PC-3 (cell line): ENCODE measurements around the gene VCAN. TPM values are rescaled to one million over a fixed set of nuclear protein-coding genes. Genes with fewer than 3 reads are reported as not detected.

ENCODE experiments used
- ATAC-seq: fragments of 200-7000 bp; cut with Tn5 transposase; 2 replicates; pipeline ENCODE4 v1.9.1; 2020; ENCODE audit warnings: mild to moderate bottlenecking, moderate library complexity
- BruUV-seq: library from RNA; stranded (reverse); fragments of 400-500 nt; replicated peaks from 2 replicates; lab custom pipeline; 2021; lab: Mats Ljungman, UMichigan
- CTCF ChIA-PET: fragments of 300-600 bp; sonication (Branson Sonifier 250); formaldehyde crosslinking; loops from one replicate; lab custom pipeline; 2022; ENCODE audit warnings: antibody characterized with exemption; lab: Charles Lee
- POLR2A ChIA-PET: fragments of 300-600 bp; sonication (Branson Sonifier 250); formaldehyde crosslinking; loops from one replicate; lab custom pipeline; 2022; ENCODE audit warnings: antibody characterized with exemption; ENCODE audit not compliant: unreplicated experiment; lab: Charles Lee
- DNase-seq: peaks from one replicate; pipeline ENCODE4 v3.0.0-alpha.2; 2015
- H2AFZ ChIP-seq: fragments of 300-600 bp; sonication (generic); 2 replicates; pipeline ENCODE4 v1.6.0; 2016; ENCODE audit warnings: antibody characterized with exemption, low read length
- H3F3A ChIP-seq: fragments of 300-600 bp; sonication (generic); one replicate; pipeline ENCODE4 v1.6.0; 2017; ENCODE audit warnings: antibody characterized with exemption, low read length, control low read depth, mild to moderate bottlenecking; ENCODE audit not compliant: unreplicated experiment
- H3K27ac ChIP-seq: fragments of 300-600 bp; sonication (generic); 2 replicates; pipeline ENCODE4 v1.5.1; 2016; ENCODE audit warnings: mild to moderate bottlenecking, low read length
- H3K27me3 ChIP-seq: fragments of 300-600 bp; sonication (generic); 2 replicates; pipeline ENCODE4 v1.6.1; 2016; ENCODE audit warnings: low read length, mixed read lengths
- H3K36me3 ChIP-seq: fragments of 300-600 bp; sonication (generic); 2 replicates; pipeline ENCODE4 v1.6.1; 2016; ENCODE audit warnings: low read depth, mixed run types, low read length, mixed read lengths
- H3K4me1 ChIP-seq: fragments of 300-600 bp; sonication (generic); 2 replicates; pipeline ENCODE4 v1.5.1; 2016; ENCODE audit warnings: low read length; ENCODE audit not compliant: insufficient read depth
- H3K4me2 ChIP-seq: fragments of 300-600 bp; sonication (generic); 2 replicates; pipeline ENCODE4 v1.6.0; 2016; ENCODE audit warnings: low read length
- H3K4me3 ChIP-seq: fragments of 300-600 bp; sonication (generic); 2 replicates; pipeline ENCODE4 v1.5.1; 2016; ENCODE audit warnings: mild to moderate bottlenecking, low read length, mixed read lengths
- H3K79me2 ChIP-seq: fragments of 300-600 bp; sonication (generic); 2 replicates; pipeline ENCODE4 v1.6.1; 2017; ENCODE audit warnings: low read length, mixed read lengths
- H3K9ac ChIP-seq: fragments of 300-600 bp; sonication (generic); 2 replicates; pipeline ENCODE4 v1.6.0; 2016; ENCODE audit warnings: mild to moderate bottlenecking, low read length
- H3K9me2 ChIP-seq: fragments of 300-600 bp; sonication (generic); replicated peaks from 2 replicates; pipeline ENCODE4 v1.6.1; 2016; ENCODE audit warnings: mixed run types, low read length, mixed read lengths
- H3K9me3 ChIP-seq: fragments of 300-600 bp; sonication (generic); 2 replicates; pipeline ENCODE4 v1.6.1; 2016; ENCODE audit warnings: low read length, mixed read lengths
- H4K20me1 ChIP-seq: fragments of 300-600 bp; sonication (generic); 2 replicates; pipeline ENCODE4 v1.6.1; 2016; ENCODE audit warnings: low read length, mixed read lengths
- EZH2 ChIP-seq: fragments of 300-600 bp; sonication (generic); IDR thresholded peaks from one replicate; pipeline ENCODE4 v1.6.1; 2017; ENCODE audit warnings: antibody characterized with exemption, mild to moderate bottlenecking, low read length; ENCODE audit not compliant: unreplicated experiment
- EZH2phosphoT487 ChIP-seq: fragments of 300-600 bp; sonication (generic); IDR thresholded peaks from 2 replicates; pipeline ENCODE4 v1.6.1; 2018; ENCODE audit warnings: mild to moderate bottlenecking, antibody characterized with exemption, low read length, borderline replicate concordance
- intact Hi-C: fragments of 100-400 bp; cut with micrococcal nuclease; formaldehyde crosslinking; loops from 2 replicates; pipeline ENCODE4 v1.9.0; 2023
- total RNA-seq: library from RNA; depleted of rRNA; stranded (reverse); fragments of >200 nt; gene quantifications from 2 replicates; pipeline ENCODE4 v1.2.3, GENCODE V29; 2014
- TF ChIP-seq, protein P1 (sequence below): fragments of 300-600 bp; sonication (generic); conservative IDR thresholded peaks from 2 replicates; pipeline ENCODE4 v1.5.1; 2017; ENCODE audit warnings: antibody characterized with exemption, low read depth, mild to moderate bottlenecking, low read length

The VCAN gene
- total RNA-seq, 1 experiment from 2014 or later: 6.2 TPM

DNA sequence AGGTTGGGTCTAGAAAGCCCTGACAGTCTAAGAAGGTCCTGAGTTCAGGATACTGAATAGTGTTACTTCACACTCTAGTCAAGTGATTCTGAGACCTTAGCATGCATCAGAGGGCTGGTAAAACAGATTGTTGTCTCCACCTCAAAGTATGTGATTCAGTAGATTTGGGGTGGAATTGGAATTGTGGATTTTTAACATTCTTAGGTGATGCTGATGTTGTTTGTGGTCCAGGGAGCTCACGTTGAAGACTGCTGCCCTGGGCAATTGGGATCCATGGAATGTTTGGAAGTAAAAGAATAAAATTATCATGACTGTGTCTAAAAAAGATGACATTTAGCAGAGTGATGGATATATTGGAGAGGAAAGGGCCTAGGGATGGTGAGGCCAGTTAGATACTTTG, 75.6 kb downstream of the VCAN start:
- no peak for TF ChIP-seq EZH2phosphoT487
- no peak for TF ChIP-seq EZH2
- TF ChIP-seq, protein P1, sequence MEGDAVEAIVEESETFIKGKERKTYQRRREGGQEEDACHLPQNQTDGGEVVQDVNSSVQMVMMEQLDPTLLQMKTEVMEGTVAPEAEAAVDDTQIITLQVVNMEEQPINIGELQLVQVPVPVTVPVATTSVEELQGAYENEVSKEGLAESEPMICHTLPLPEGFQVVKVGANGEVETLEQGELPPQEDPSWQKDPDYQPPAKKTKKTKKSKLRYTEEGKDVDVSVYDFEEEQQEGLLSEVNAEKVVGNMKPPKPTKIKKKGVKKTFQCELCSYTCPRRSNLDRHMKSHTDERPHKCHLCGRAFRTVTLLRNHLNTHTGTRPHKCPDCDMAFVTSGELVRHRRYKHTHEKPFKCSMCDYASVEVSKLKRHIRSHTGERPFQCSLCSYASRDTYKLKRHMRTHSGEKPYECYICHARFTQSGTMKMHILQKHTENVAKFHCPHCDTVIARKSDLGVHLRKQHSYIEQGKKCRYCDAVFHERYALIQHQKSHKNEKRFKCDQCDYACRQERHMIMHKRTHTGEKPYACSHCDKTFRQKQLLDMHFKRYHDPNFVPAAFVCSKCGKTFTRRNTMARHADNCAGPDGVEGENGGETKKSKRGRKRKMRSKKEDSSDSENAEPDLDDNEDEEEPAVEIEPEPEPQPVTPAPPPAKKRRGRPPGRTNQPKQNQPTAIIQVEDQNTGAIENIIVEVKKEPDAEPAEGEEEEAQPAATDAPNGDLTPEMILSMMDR: no peak
- Histone ChIP-seq H3K9me2 (no peaks in the 10 kb centered on the region), H3K27ac (no peak overlapping the region), H3F3A (no peaks in the 10 kb centered on the region), H3K27me3 (no peaks in the 10 kb centered on the region), H3K79me2 (no peaks in the 10 kb centered on the region), H2AFZ (no peak overlapping the region), H3K36me3 (no peaks in the 10 kb centered on the region), H3K4me3 (no peak overlapping the region), H3K4me2 (no peak overlapping the region), H3K9me3 (no peaks in the 10 kb centered on the region), H4K20me1 (no peaks in the 10 kb centered on the region), H3K9ac (no peak overlapping the region), H3K4me1 (peaks cover 8% of the 10 kb centered on the region)
- ATAC-seq (no peak), DNase-seq (no peak)
- ChIA-PET POLR2A (no interaction called here), CTCF (no interaction called here)
- intact Hi-C loops: no loop called here
- no TSS peak for BruUV-seq

DNA sequence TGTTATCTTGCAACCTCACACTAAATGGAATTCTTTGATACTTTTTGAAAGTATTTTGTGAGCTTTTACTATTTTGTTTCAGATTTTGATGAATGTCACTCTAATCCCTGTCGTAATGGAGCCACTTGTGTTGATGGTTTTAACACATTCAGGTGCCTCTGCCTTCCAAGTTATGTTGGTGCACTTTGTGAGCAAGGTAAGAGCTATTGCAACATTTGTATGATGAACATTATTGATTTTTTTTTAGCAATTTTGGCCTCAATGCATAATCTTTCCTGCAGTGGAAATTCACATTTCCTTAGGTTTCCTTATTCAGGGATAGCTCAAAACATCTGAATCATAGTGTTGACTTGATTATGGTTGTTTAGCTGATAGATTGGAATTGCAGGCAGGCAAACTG, 76.3 kb downstream of the VCAN start:
- Histone ChIP-seq H3K27ac (no peak overlapping the region), H3K27me3 (no peaks in the 10 kb centered on the region), H3K4me1 (peaks cover 12% of the 10 kb centered on the region), H3F3A (no peaks in the 10 kb centered on the region), H4K20me1 (no peaks in the 10 kb centered on the region), H3K9me2 (no peaks in the 10 kb centered on the region), H3K4me3 (no peak overlapping the region), H3K9me3 (no peaks in the 10 kb centered on the region), H3K36me3 (no peaks in the 10 kb centered on the region), H2AFZ (no peak overlapping the region), H3K4me2 (no peak overlapping the region), H3K9ac (no peak overlapping the region), H3K79me2 (no peaks in the 10 kb centered on the region)
- ATAC-seq (no peak), DNase-seq (no peak)
- CTCF ChIA-PET: no interaction called here
- POLR2A ChIA-PET: no interaction called here
- TF ChIP-seq, protein P1: no peak
- no peak for TF ChIP-seq EZH2
- no peak for TF ChIP-seq EZH2phosphoT487
- BruUV-seq: no TSS peak
- intact Hi-C loops: no loop called here

DNA sequence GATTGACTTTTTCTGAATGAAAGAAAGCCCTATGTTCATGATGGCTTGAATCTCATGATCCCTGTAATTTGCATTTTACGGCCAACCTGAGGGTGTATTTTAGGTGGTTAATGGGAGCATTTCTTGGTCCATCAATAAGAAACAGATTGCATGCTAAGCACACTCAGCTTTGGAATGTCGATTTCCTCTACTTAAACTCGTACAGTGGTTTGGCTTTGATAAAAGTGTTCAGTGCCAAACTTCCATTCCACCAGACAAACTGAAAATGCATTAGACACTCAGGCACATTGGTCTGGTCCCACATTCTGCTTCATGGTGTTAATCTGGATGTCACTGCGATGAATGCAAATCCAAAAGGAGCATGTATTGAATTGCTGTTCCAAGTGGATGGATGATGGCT, 77.0 kb downstream of the VCAN start:
- Histone ChIP-seq H3K4me3 (no peak overlapping the region), H3K9ac (no peak overlapping the region), H3K4me2 (no peak overlapping the region), H3K27me3 (no peaks in the 10 kb centered on the region), H3F3A (no peaks in the 10 kb centered on the region), H2AFZ (no peak overlapping the region), H3K9me3 (no peaks in the 10 kb centered on the region), H3K27ac (no peak overlapping the region), H3K4me1 (peaks cover 12% of the 10 kb centered on the region), H3K79me2 (no peaks in the 10 kb centered on the region), H4K20me1 (no peaks in the 10 kb centered on the region), H3K36me3 (no peaks in the 10 kb centered on the region), H3K9me2 (no peaks in the 10 kb centered on the region)
- DNase-seq: no peak
- ATAC-seq: no peak
- intact Hi-C loops: no loop called here
- ChIA-PET POLR2A (no interaction called here), CTCF (no interaction called here)
- no TSS peak for BruUV-seq
- TF ChIP-seq EZH2phosphoT487 (no peak), EZH2 (no peak)
- TF ChIP-seq, protein P1: no peak
